Stimulated activated CD4-positive, alpha-beta T cell treated with anti-CD3 and anti-CD28 coated beads, TNF-alpha, amount 100 ng/mL, for 4 hours (primary cell): ENCODE results near the gene KCNJ8.

Experiments
- DNase-seq, 3 experiments: peaks; one replicate each; pipeline ENCODE4 v3.0.0-alpha.2; 2020; ENCODE audit warnings: low read depth in 3 of 3

The KCNJ8 gene

GRCh38 chr12:21715386-21715785 lies 59.1 kb downstream of the KCNJ8 start:
- no peak for DNase-seq
